SKM-1 (cell line): ENCODE measurements around the gene BARHL1.

Experiments used
- DNase-seq: peaks from one replicate; lab custom pipeline; 2025; ENCODE audit not compliant: unreplicated experiment; lab: John Stamatoyannopoulos, UW

BARHL1 gene

DNA sequence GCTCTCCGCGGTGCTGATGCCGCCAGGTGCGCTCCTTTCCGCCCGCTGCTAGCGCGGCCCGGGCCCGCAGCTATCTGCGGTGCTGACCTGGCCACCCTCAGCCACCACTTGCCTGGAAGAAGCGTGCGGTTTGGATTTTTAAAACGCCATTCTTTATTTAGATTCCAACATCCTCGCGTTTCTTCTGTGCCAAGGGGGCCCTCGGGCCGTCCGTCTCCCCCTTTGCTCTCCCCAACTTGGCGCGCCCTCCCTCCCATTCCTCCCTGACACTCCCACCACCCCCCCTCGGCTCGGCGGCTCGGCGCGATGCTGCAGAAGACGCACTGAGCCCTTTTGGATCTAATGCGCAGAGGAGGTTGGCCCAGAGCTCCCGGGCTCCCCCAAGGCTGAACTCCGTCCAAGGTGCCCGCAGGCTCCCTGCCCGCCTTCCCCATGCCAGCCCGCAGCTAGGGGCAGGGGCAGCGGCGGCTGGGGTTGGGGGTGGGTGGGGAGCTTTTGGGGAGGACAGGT, at the start of gene BARHL1:
BARHL1 (plus strand) TSS at position 331 of the 510 bp plus-strand sequence. CDS start 192 bp downstream, outside the sequence.
- DNase-seq, result no peak

DNA sequence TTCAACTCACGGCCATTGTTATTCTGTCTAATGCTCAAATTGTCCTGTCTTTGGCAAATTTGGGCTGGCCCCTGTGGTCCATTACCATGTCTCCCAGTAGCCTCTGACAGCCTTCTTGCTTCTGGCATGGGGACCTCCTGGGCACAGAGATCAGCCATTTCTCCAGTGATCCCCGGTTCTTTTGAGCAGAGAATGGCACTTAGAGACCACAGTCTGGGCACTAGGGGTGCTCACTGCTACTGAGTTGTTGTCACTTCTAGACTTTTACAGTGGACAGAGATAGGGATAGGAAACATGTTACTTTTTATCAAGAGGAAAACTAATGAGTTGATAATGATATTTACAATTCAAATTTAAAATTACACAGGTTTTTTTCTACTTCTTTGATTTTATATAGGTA, 47.6 kb upstream of the BARHL1 start:
- no peak for DNase-seq

DNA sequence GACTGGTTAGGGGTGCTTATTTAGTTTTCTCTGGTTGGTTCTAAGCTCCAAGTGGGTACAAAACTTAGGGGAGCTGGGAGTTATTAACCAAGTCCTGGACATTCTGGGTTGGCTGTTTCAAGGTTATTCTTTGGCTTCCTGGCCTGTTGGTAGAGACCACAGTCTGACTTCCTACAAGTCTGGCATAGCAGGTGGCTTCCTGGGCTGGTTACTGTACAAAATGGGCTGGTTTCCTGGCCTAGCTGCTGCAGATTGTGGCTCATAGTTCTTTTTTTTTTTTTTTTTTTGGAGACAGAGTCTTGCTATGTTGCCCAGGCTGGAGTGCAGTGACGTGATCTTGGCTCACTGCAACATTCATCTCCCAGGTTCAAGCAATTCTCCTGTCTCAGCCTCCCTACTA, 46.3 kb upstream of the BARHL1 start:
- no peak for DNase-seq

DNA sequence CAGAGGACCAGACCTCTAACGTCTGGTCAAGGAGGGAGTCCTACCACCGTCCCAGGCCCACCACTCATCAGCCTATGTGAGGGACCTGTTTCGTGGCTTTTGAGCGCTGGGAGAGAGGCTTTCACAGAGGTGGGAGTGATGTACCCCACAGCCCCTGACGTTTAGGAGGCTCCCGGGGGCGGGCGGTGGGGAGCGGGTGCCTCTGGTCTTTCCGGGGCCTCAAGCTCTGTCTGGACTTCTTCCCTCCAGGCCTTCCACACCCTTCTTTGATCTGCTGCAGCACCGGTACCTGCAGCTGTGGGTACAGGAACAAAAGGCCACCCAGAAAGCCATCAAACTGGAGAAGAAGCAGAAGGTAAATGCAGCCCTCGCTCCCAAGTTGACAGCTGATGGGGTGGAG, 45.1 kb upstream of the BARHL1 start:
- no peak for DNase-seq

DNA sequence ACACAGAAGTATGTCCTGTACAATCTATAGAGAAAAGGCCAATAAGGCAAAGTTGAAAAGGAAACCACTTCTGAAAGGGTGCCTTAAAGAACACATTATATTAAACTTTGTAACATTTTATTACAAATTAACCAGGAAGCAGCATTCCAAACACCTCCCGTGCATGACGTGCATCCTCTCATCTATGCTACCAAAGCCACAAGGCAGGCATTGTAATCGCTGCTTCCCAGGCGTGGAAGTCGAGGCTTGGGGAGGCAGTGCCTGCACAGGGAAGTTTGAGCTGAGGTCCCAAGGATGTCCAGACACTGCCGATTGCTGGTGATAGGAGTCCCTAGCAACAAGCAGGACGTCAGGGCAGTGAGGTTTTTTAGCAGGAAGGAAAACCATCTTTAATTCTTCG, 44.3 kb upstream of the BARHL1 start:
- DNase-seq, result no peak

DNA sequence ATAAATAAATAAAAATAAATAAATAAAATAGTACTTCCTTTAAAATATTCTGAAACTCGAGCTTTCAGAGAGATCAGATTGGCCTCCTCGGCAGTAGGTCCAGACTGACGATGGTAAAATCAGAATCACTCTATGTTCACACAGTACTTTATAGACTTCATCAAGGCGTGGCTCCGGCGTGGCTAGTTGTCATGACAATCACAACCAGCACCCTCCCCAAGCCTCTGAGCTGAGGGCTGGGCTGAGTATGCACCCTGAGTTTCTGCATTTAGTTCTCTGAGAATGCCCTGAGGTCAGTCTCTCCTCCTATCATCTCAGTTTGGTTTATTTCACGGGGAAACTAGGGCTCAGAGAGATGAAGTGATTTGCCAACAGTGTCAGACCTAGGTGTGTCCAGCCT, 43.3 kb upstream of the BARHL1 start:
- no peak for DNase-seq

DNA sequence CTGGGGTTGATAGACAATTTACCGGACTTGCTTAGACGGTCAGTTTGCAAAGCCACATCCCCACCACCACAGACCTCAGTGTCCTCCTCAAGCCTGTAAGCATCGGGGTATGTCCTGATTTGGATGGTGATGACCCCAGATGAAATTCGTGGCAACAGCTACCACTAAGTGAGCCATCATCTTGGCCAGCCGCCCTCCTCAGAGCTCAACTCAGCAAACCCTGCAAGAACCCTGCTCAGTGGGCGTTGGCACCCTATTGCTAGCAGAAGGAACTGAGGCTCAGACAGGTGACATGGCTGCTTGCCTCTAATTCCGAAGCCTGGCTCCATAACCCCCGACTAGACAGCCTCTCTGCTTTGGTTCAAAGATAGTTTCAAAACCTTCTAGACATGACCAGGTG, 41.4 kb upstream of the BARHL1 start:
- DNase-seq, result no peak

DNA sequence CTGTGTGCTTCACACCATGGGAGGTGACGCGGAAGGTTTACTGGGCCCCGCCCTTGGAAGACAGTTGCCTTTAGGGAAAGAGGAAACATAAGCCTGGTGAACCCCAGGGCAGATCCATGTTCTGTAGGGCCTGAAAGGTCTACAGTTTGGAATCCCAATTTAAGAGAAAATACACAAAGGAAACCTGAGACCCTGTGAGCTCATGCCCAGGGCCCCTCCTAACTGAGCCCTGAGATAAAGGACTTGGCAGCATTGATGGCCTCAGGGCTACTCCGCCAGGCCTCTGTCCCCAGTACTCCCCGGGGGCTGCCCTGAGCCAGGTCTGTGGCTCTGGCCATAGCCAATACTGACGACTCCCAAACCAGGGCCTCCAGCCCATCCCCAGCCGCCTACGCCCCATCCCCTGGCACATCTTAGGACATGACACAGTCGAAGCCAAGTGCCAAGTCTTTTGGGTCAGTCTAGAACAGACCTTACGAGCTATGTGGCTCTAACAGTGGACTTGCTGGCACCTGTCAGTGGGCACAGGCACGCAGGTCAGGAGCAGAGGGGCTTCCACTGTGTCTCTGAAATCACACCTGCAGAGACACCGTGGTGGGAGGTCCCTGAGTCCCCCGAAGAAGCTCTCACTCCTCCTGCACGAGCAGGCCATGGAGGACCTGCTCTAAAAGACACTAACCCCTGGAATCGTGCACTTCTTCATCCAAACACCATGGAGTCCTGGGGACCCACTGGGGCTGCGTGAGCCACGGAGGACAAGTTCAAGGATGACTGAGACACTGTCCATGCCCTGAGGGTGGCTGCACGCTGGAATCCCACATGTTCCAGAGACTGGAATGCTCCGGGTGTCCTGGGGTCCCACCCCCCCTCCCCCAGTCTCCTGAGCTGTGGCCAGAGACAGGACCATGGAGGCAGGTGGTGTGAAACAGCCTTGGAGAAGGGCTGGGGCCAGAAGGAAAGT, 40.3 kb upstream of the BARHL1 start:
- no peak for DNase-seq

DNA sequence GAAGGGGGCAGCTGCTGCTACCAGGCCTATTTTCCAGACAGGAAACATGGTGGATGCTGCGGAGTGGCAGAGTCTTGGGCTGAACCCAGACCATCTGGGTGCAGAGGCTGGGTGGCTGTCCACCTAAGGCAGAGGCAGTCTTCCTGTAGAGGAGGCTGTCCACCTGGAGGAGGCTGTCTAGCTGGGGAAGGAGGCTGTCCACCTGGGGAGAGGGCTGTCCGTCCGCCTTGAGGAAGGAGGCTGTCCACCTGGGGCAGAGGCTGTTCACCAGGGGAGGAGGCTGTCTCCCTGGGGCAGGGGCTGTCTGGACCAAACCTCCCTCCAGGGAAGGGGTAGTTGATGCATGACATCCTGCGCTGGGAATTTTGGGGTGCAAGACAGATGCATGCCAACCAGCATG, 39.2 kb upstream of the BARHL1 start:
- DNase-seq, result no peak

DNA sequence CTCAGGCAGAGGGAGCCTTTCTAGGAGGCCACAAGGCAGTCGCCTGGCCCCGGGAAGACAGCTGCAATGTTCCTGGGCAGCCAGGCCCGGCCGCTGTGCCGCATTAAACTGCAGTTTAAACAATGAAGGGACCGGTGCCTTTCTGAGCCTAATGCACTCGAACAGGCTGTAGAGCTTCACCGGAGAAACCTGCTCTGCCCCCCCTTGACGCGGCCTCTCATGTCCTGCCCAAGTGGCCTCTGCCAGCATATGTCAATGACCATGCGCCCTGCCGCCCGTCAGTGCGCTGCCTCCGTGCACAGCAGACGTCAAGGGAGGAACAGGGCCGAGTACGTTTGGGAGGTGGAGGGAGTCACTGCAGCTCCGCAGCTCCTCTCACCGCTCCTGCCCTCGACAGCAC, 38.4 kb upstream of the BARHL1 start:
- DNase-seq, result no peak

DNA sequence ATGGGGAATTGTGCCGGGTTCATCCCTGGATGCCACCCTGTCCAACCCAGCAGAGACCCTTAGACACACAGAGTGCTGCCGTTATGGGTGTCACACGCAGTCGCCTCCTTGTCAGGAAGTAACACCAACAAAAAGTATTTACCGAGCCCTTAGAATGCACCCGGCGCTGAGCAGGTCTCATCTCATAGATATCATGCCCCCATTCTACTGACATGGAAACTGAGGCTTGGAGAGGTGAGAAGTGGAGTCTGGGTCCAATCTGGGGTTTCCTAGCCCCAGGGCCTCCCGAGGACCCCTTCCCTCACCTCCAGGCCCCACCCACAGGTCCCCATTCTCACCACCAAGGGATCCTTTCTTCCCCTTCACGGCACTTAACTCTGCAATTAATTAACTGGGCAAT, 36.8 kb upstream of the BARHL1 start:
- DNase-seq, result no peak

DNA sequence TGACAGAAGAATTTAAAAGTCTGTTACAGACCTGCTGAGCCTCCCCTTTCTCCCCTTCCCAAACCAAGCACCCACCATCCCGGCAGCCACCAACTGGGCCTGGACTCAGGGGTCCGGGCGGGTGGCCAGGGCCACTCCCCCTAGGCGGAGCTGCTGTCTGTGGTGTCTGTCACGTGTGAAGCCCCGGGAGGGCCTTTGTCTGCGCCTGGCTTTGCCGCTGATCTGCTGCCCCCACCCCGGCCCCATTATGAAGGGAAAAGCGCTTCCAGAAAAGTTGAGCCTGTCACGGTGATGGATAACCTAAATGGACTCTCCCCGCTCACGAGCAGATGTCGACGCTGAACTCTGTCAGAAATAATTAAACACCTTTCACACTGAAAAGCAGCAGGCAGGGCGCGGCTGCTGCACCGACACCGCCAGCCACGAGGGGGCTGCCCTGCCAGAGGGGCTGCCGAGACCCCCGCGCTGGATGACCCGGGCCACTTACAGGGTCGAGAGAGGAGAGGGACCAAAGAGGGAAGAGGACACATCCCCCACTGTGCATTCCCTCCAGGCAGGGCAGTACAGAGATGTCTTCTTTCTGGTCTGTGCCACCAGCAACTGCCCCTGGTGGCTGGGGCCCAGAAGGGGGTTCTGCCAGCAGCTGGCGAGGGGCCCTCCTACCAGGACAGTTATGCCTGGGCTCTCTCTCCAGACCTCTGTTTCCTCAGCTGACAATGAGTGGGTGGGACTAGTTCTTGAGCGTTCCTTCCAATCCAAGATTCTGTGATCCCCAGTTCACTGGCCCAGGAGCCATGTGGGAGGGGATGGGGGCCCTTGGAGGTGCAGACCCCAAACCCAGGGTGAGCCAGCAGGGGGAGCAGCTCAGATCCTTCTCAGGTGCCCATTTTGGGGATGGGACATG, 36.0 kb upstream of the BARHL1 start:
- DNase-seq, result no peak

DNA sequence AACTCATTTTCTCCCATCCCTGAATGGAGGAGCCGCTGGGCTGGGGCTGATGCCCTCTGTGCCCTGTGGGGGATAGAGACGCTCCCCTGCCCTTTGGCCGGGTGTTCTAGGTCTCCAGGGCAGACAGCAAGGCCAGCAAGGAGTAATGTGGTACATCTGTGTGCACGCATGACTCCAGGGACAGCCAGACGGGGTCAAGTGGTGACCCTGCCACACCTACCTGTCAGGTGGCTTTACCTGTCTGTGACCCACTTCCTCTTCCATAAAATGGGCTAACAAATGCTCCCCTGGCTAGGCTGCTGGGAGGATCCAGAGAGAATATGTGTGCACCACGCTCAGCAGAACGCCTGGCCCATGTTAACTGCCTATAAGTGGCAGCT, 35.4 kb upstream of the BARHL1 start:
- no peak for DNase-seq

DNA sequence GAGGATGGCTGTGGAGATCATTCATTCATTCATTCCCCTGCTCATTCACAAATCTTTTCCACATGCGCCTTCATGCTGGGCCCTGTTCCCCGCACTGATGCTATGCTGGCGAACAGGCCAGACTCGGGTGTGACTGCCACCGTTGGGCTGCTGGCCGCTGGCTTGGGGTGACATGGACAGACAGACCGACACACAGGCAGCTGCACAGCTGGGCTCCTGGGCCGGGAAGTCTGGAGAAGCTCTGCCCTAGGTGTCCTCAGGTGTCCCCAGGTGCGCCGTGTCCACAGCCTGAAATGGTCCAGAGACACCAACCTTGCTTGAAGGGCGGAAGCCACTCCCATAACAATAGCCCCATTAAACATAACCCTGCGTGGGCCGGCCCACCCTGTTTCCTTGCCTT, 35.0 kb upstream of the BARHL1 start:
- DNase-seq, result no peak

DNA sequence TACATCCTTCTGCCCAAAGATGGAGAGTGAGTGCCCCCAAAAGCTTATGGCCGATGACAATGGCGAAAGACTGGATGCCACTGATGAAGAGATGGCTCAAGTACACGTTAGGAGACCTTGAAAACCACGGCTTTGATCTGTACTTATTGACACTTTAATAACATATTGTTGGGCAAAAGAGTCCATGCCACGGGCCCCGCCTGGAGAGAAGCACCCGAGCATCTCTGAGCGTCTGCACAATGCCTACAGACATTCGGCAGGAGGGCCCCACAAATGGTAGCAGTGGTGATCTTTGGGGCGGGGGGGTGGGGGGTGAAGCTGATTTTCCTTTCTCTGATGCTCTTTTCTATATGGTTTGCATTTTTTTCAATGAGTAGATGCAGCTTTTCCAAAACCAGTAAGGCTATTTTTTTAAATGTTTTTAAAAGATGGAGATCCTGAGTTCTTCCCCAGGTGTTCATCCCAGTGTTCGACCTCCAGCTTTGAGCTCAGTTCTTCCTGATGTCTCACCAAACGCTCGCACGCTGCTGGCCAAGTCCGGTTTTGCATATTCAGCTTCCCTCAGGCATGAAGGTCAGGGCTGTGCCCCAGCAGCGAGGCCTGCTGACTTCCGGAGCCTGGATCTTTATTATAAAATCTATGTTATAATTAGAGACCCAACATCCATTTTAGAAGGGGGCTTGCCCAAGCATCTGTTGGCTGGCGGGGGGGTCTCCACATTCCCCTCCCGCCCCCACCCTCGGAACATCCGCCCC, 34.3 kb upstream of the BARHL1 start:
- no peak for DNase-seq

DNA sequence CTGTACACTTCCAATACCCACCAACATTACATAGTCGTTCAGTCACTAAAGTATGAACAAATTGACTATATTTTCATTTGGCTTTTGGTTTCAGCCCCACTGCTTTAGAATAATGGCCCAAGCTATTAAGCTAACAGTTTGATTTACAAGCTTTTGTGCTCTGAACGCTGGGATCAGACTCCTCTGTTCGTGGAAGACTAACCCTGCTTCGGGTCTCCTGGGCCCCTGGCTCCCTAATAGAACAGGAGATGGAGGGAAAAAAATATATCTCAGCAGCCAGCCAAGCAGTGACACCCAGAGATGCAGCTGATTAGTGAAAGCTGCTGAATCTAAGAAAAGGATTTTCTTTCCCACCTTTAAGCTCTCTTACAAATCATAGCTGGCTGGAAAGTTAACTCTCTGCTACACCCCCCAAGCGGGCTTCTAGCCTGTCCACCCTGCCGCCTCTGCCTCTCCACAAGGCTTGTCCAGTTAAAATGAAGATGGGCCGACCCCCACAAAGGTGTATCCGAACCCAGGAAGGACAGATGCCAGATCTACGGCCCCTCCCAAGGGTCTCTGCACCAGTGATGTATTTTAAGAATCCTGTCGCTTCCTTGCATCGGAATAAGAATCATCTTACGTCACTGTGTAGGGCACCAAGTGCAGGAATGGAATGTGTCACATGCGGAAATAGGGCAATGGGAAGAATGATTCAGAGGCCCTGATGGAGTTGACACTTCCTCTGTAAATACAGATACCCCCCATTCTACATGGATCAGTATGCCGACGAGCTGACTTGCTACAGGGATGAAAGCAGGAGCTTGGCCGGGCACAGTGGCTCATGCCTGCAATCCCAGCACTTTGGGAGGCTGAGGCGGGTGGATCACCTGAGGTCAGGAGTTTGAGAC, 33.4 kb upstream of the BARHL1 start:
- DNase-seq, result no peak

DNA sequence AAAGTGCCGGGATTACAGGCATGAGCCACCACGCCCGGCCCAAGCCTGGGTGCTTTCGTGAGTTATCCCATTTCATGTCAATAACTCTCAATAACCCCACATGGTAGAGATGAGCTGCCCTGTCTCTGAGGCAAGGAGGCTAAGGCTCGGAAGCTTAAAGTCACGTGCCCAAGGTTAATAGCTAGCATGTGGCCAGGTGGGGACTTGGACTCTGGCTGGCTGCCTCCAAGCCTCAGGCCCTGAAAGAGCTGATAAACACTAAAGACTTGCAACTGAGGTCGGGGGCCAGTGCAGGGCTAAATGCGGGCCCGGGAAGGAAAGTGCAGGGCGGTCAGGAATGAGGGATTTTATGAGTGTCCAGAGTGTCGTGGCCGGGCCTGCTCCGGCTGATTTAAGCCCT, 30.9 kb upstream of the BARHL1 start:
- no peak for DNase-seq

DNA sequence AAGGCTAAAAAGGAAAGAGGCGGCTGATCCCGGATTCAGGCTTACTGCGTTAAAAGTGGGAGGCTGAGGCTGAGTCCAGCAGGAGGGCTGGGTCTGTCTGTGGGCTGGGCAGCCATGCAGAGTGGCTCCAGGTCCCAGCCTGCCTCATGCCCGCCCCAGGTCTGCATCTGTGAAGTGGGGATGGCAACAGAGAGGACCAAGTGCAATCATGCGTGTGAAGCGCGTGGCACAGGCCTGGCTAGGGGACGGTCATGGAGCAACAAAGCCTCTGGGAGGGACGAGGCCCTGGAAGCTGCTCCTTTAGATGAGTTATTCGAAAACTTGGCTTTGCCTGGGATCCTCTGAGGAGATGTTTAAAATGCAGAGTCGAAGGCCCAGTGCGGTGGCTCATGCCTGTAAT, 30.4 kb upstream of the BARHL1 start:
- no peak for DNase-seq

DNA sequence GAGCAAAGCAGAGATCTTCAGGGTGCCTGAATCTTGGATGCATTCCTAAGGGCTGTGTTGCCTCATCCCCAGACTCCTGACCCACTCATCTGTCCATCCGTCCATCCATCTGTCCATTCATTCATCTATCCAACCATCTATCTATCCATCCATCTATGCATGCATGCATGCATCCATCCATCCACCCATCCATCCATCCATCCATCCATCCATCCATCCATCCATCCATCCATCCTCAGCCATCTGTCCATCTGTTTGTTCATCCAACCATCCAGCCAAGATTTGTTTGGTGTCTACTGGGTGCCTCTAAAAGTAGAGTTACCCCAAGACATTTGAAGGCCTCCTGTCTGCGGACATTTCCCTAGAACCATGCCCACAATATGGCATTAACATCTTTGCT, 27.7 kb upstream of the BARHL1 start:
- DNase-seq, result no peak

DNA sequence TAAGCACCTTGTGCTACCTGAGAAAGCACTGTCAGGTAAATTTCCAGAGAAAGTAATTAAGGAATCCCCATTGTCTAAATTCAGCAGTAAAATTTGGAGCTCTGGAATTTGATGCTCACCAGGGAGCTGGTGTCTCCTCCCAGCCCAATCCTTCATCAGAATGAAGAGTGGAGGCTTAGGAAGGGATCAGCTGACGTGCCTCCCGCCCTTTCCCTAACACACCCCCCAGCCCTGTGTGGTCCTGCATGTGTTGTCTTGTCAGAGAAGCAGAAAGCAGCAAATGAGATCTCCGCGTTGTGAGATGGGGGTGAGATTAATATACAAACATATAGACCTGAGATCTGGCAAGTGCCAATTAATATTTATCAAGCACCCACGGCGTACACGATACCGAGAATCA, 26.9 kb upstream of the BARHL1 start:
- no peak for DNase-seq
